Measurements from ENCODE around the gene SARDH.

The SARDH gene

GRCh38 chr9:133711428-133712220 lies 26.5 kb downstream of the SARDH start:
- no peak for TF ChIP-seq JUND (IDR thresholded peaks at IDR 0.05; ENCODE audit: low read depth)
- in situ Hi-C loops (cut with HindIII; ENCODE audit: low pct_unique_long_range_greater_than_20kb, low sequenced_read_pairs): no loop called here
- no peak for DNase-seq (ENCODE audit: low read depth in 1 of 2, low spot score in 1 of 2)

GRCh38 chr9:133710661-133711427 lies 27.3 kb downstream of the SARDH start:
- no peak for DNase-seq (ENCODE audit: low read depth in 1 of 2, low spot score in 1 of 2)
- in situ Hi-C loops (cut with HindIII; ENCODE audit: low pct_unique_long_range_greater_than_20kb, low sequenced_read_pairs): no loop called here
- TF ChIP-seq JUND (IDR thresholded peaks at IDR 0.05; ENCODE audit: low read depth): no peak

GRCh38 chr9:133709691-133710571 lies 28.2 kb downstream of the SARDH start:
- in situ Hi-C loops (cut with HindIII; ENCODE audit: low pct_unique_long_range_greater_than_20kb, low sequenced_read_pairs): no loop called here
- TF ChIP-seq JUND (IDR thresholded peaks at IDR 0.05; ENCODE audit: low read depth): no peak
- DNase-seq (ENCODE audit: low read depth in 1 of 2, low spot score in 1 of 2): no peak

GRCh38 chr9:133709015-133709611 lies 29.0 kb downstream of the SARDH start:
- no peak for TF ChIP-seq JUND (IDR thresholded peaks at IDR 0.05; ENCODE audit: low read depth)
- in situ Hi-C loops (cut with HindIII; ENCODE audit: low pct_unique_long_range_greater_than_20kb, low sequenced_read_pairs): no loop called here
- DNase-seq (ENCODE audit: low read depth in 1 of 2, low spot score in 1 of 2): no peak

GRCh38 chr9:133708246-133709014 lies 29.7 kb downstream of the SARDH start:
- in situ Hi-C loops (cut with HindIII; ENCODE audit: low pct_unique_long_range_greater_than_20kb, low sequenced_read_pairs): no loop called here
- no peak for TF ChIP-seq JUND (IDR thresholded peaks at IDR 0.05; ENCODE audit: low read depth)

GRCh38 chr9:133707763-133708245 lies 30.3 kb downstream of the SARDH start:
- no peak for DNase-seq (ENCODE audit: low read depth in 1 of 2, low spot score in 1 of 2)
- in situ Hi-C loops (cut with HindIII; ENCODE audit: low pct_unique_long_range_greater_than_20kb, low sequenced_read_pairs): no loop called here
- no peak for TF ChIP-seq JUND (IDR thresholded peaks at IDR 0.05; ENCODE audit: low read depth)

More at GRCh38 chr9:133708246-133709014, 29.7 kb downstream of the SARDH start:
- no peak for DNase-seq (ENCODE audit: low read depth in 1 of 2, low spot score in 1 of 2)

GRCh38 chr9:133707065-133707762 lies 30.9 kb downstream of the SARDH start:
- DNase-seq (ENCODE audit: low read depth in 1 of 2, low spot score in 1 of 2): no peak
- in situ Hi-C loops (cut with HindIII; ENCODE audit: low pct_unique_long_range_greater_than_20kb, low sequenced_read_pairs): no loop called here

GRCh38 chr9:133706307-133707050 lies 31.7 kb downstream of the SARDH start:
- no peak for TF ChIP-seq JUND (IDR thresholded peaks at IDR 0.05; ENCODE audit: low read depth)
- DNase-seq (ENCODE audit: low read depth in 1 of 2, low spot score in 1 of 2): no peak
- in situ Hi-C loops (cut with HindIII; ENCODE audit: low pct_unique_long_range_greater_than_20kb, low sequenced_read_pairs): no loop called here

More at GRCh38 chr9:133707065-133707762, 30.9 kb downstream of the SARDH start:
- no peak for TF ChIP-seq JUND (IDR thresholded peaks at IDR 0.05; ENCODE audit: low read depth)

GRCh38 chr9:133705576-133705975 lies 32.6 kb downstream of the SARDH start:
- in situ Hi-C loops (cut with HindIII; ENCODE audit: low pct_unique_long_range_greater_than_20kb, low sequenced_read_pairs): no loop called here
- TF ChIP-seq JUND (IDR thresholded peaks at IDR 0.05; ENCODE audit: low read depth): no peak
- DNase-seq (ENCODE audit: low read depth in 1 of 2, low spot score in 1 of 2): no peak

- in situ Hi-C loops (cut with HindIII; ENCODE audit: low pct_unique_long_range_greater_than_20kb, low sequenced_read_pairs): no loop called here
- no peak for TF ChIP-seq JUND (IDR thresholded peaks at IDR 0.05; ENCODE audit: low read depth)
- DNase-seq (ENCODE audit: low read depth in 1 of 2, low spot score in 1 of 2): no peak
Measured at GRCh38 chr9:133704711-133705181, 33.4 kb downstream of the SARDH start.

Data from T47D (cell line).